Measurements from ENCODE around the gene ELOB. TPM values are rescaled to one million over a fixed set of nuclear protein-coding genes. Genes with fewer than 3 reads are reported as not detected.

ELOB gene
- total RNA-seq (10 to 100 TPM; 83.0 to 86.8 TPM), polyA plus RNA-seq (100 to 1,000 TPM; 268 to 270 TPM)

DNA sequence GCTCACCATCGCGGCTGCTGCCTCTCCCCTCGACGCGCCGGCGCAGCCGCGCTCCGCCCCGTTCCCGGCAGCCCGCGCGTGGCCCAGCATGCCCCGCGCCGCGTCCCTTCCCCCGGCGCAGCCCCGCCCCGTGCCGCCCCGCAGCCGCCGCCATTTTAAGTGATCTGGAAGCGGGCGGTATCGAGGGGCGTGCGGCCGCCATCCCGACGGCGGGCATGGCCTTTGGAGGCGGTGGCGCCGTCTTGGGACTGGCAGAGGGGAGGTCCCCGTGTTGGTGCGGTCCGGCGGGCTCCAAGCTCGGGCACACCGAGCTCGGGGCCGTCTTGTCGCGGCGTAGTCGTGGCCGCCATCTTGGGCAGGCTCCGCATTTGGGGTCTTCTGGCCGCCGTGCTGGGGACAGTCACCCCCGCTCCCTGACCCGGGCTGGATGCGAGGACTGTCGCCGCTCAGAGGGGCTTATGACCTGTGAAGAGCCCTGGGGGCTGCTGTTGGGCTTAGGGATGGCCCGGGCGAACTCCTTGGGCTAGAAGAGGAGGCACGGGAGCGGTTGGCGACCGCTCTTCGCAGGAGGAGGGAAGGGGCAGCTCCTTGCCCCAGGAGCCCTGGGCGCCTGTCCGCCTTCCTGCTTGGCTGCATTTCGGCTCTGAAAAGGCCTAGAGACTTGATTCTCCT is at the start of gene ELOB:
Gene ELOB, minus strand, starts transcription at position 50 of the 672 bp plus-strand sequence. Its CDS starts 41 bp downstream, at position 9.
- peaks cover 10 to 40% of the 10 kb centered on the region in 2 donors for H3K36me3 Mint-ChIP-seq
- ChIA-PET CTCF (ENCODE audit: partially characterized antibody) (no interaction called here), POLR2A (ENCODE audit: partially characterized antibody) (interaction anchor here (0.5 to 8.8 kb wide), 19 partner anchors 9 to 1005 kb away, joined by 3 to 142 read pairs (median 6); partner anchors contain the start of genes AMDHD2, EME2, FLYWCH1 and FLYWCH2)
- no peaks in the 10 kb centered on the region for H3K9me3 ChIP-seq (ENCODE audit: control insufficient read depth in 1 of 2, low read length in 2 of 2)
- H3K27ac ChIP-seq (ENCODE audit: low read depth, low read length): peak within 1 kb of the TSS; percentile 99
- no peaks in the 10 kb centered on the region for H3K27me3 Mint-ChIP-seq
- intact Hi-C loops (cut with micrococcal nuclease): loop anchor here (1.0 to 10.0 kb wide), 3 partner anchors 25 to 243 kb away; partner anchors contain the start of genes CEMP1, PDPK1 and SRRM2
- H3K9me3 Mint-ChIP-seq: no peaks in the 10 kb centered on the region
- H3K36me3 ChIP-seq (ENCODE audit: insufficient read depth, low read length): peaks cover 8% of the 10 kb centered on the region
- peaks cover 18 to 44% (median 37%) of the 10 kb centered on the region in 4 donors for H3K4me1 Mint-ChIP-seq
- H3K4me1 ChIP-seq (ENCODE audit: insufficient read depth, low read length): peaks cover 38% of the 10 kb centered on the region
- H3K27me3 ChIP-seq (ENCODE audit: insufficient read depth, low read length): no peaks in the 10 kb centered on the region
- peak within 1 kb of the TSS; percentile 49 to 76 for H3K4me3 ChIP-seq (ENCODE audit: low read length in 2 of 2)
- DNase-seq: peak; percentile 87 to 89 (median 89)
- H3K4me3 Mint-ChIP-seq: peak within 1 kb of the TSS; percentile 93 to 99 (median 94)
- H3K27ac Mint-ChIP-seq: peak within 1 kb of the TSS; percentile 96 to 99 (median 98)

DNA sequence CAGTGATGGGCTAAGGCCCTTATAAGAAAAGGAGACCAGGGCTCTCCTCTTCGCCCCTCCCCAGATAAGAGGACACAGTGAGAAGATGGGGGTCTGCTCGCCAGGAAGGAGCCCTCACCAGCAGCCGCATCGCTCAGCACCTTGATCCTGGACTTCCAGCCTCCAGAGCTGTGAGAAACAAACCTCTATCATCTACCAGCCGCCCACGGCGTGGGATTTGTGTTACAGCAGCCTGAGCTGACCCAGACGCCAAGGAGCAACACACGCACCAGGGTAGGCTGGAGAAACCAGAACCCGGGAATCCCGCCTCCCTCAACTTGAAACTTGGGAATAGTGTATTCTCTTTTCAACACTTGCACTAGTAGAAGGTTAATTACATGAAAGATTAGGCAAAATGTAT is 48.8 kb upstream of the ELOB start:
- Mint-ChIP-seq H3K27ac (no peak overlapping the region), H3K36me3 (no peaks in the 10 kb centered on the region), H3K4me3 (no peak overlapping the region), H3K27me3 (peaks cover 1 to 3% of the 10 kb centered on the region in 2 donors), H3K4me1 (no peaks in the 10 kb centered on the region), H3K9me3 (no peaks in the 10 kb centered on the region)
- intact Hi-C loops (cut with micrococcal nuclease): no loop called here
- ChIA-PET POLR2A (ENCODE audit: partially characterized antibody) (no interaction called here), CTCF (ENCODE audit: partially characterized antibody) (no interaction called here)
- H3K4me3 ChIP-seq (ENCODE audit: low read length in 2 of 2): no peak overlapping the region
- H3K27me3 ChIP-seq (ENCODE audit: insufficient read depth, low read length): no peaks in the 10 kb centered on the region
- no peak for DNase-seq
- H3K4me1 ChIP-seq (ENCODE audit: insufficient read depth, low read length): no peaks in the 10 kb centered on the region
- H3K9me3 ChIP-seq (ENCODE audit: control insufficient read depth in 1 of 2, low read length in 2 of 2): no peaks in the 10 kb centered on the region
- no peak overlapping the region for H3K27ac ChIP-seq (ENCODE audit: low read depth, low read length)
- no peaks in the 10 kb centered on the region for H3K36me3 ChIP-seq (ENCODE audit: insufficient read depth, low read length)

GRCh38 chr16:2825049-2825742 is 48.1 kb upstream of the ELOB start:
- intact Hi-C loops (cut with micrococcal nuclease): no loop called here
- Histone ChIP-seq H3K36me3 (ENCODE audit: insufficient read depth, low read length) (no peaks in the 10 kb centered on the region), H3K4me3 (ENCODE audit: low read length in 2 of 2) (no peak overlapping the region), H3K27me3 (ENCODE audit: insufficient read depth, low read length) (no peaks in the 10 kb centered on the region), H3K9me3 (ENCODE audit: control insufficient read depth in 1 of 2, low read length in 2 of 2) (no peaks in the 10 kb centered on the region), H3K27ac (ENCODE audit: low read depth, low read length) (no peak overlapping the region), H3K4me1 (ENCODE audit: insufficient read depth, low read length) (no peaks in the 10 kb centered on the region)
- no peak overlapping the region for H3K4me3 Mint-ChIP-seq
- H3K36me3 Mint-ChIP-seq: no peaks in the 10 kb centered on the region
- no peaks in the 10 kb centered on the region for H3K9me3 Mint-ChIP-seq
- no peak overlapping the region for H3K27ac Mint-ChIP-seq
- H3K4me1 Mint-ChIP-seq: no peaks in the 10 kb centered on the region
- ChIA-PET POLR2A (ENCODE audit: partially characterized antibody) (no interaction called here), CTCF (ENCODE audit: partially characterized antibody) (no interaction called here)
- DNase-seq: no peak
- peaks cover 1 to 2% of the 10 kb centered on the region in 2 donors for H3K27me3 Mint-ChIP-seq

GRCh38 chr16:2824626-2825025 is 47.5 kb upstream of the ELOB start:
- ChIA-PET POLR2A (ENCODE audit: partially characterized antibody) (no interaction called here), CTCF (ENCODE audit: partially characterized antibody) (interaction anchor here (1.3 kb wide), 1 partner anchor 44 kb away, joined by 5 read pairs; no protein-coding TSS in a partner anchor)
- Mint-ChIP-seq H3K9me3 (no peaks in the 10 kb centered on the region), H3K4me3 (no peak overlapping the region), H3K4me1 (no peaks in the 10 kb centered on the region), H3K27ac (no peak overlapping the region), H3K36me3 (no peaks in the 10 kb centered on the region), H3K27me3 (peaks cover 1 to 2% of the 10 kb centered on the region in 2 donors)
- Histone ChIP-seq H3K4me3 (ENCODE audit: low read length in 2 of 2) (no peak overlapping the region), H3K36me3 (ENCODE audit: insufficient read depth, low read length) (no peaks in the 10 kb centered on the region), H3K27me3 (ENCODE audit: insufficient read depth, low read length) (no peaks in the 10 kb centered on the region), H3K4me1 (ENCODE audit: insufficient read depth, low read length) (no peaks in the 10 kb centered on the region), H3K27ac (ENCODE audit: low read depth, low read length) (no peak overlapping the region), H3K9me3 (ENCODE audit: control insufficient read depth in 1 of 2, low read length in 2 of 2) (no peaks in the 10 kb centered on the region)
- intact Hi-C loops (cut with micrococcal nuclease): no loop called here
- no peak for DNase-seq

GRCh38 chr16:2822496-2822895 is 45.4 kb upstream of the ELOB start:
- CTCF ChIA-PET (ENCODE audit: partially characterized antibody): interaction anchor here (1.6 kb wide), 1 partner anchor 16 kb away, joined by 3 read pairs; no protein-coding TSS in a partner anchor
- Histone ChIP-seq H3K4me3 (ENCODE audit: low read length in 2 of 2) (no peak overlapping the region), H3K27ac (ENCODE audit: low read depth, low read length) (no peak overlapping the region), H3K36me3 (ENCODE audit: insufficient read depth, low read length) (no peaks in the 10 kb centered on the region), H3K27me3 (ENCODE audit: insufficient read depth, low read length) (no peaks in the 10 kb centered on the region), H3K9me3 (ENCODE audit: control insufficient read depth in 1 of 2, low read length in 2 of 2) (no peaks in the 10 kb centered on the region), H3K4me1 (ENCODE audit: insufficient read depth, low read length) (no peaks in the 10 kb centered on the region)
- no peak overlapping the region for H3K4me3 Mint-ChIP-seq
- no peaks in the 10 kb centered on the region for H3K4me1 Mint-ChIP-seq
- peaks cover 1 to 3% of the 10 kb centered on the region in 2 donors for H3K27me3 Mint-ChIP-seq
- no peaks in the 10 kb centered on the region for H3K36me3 Mint-ChIP-seq
- intact Hi-C loops (cut with micrococcal nuclease): no loop called here
- no peak for DNase-seq
- no peaks in the 10 kb centered on the region for H3K9me3 Mint-ChIP-seq
- no peak overlapping the region for H3K27ac Mint-ChIP-seq
- POLR2A ChIA-PET (ENCODE audit: partially characterized antibody): no interaction called here

GRCh38 chr16:2822158-2822495 is 45.0 kb upstream of the ELOB start:
- intact Hi-C loops (cut with micrococcal nuclease): no loop called here
- Histone ChIP-seq H3K36me3 (ENCODE audit: insufficient read depth, low read length) (no peaks in the 10 kb centered on the region), H3K4me1 (ENCODE audit: insufficient read depth, low read length) (no peaks in the 10 kb centered on the region), H3K4me3 (ENCODE audit: low read length in 2 of 2) (no peak overlapping the region), H3K9me3 (ENCODE audit: control insufficient read depth in 1 of 2, low read length in 2 of 2) (no peaks in the 10 kb centered on the region), H3K27ac (ENCODE audit: low read depth, low read length) (no peak overlapping the region), H3K27me3 (ENCODE audit: insufficient read depth, low read length) (no peaks in the 10 kb centered on the region)
- peaks cover 1 to 3% of the 10 kb centered on the region in 2 donors for H3K27me3 Mint-ChIP-seq
- H3K4me3 Mint-ChIP-seq: no peak overlapping the region
- no peaks in the 10 kb centered on the region for H3K36me3 Mint-ChIP-seq
- POLR2A ChIA-PET (ENCODE audit: partially characterized antibody): interaction anchor here (0.8 kb wide), 1 partner anchor 113 kb away, joined by 3 read pairs; no protein-coding TSS in a partner anchor
- DNase-seq: no peak
- H3K27ac Mint-ChIP-seq: no peak overlapping the region
- CTCF ChIA-PET (ENCODE audit: partially characterized antibody): interaction anchor here (1.6 kb wide), 1 partner anchor 16 kb away, joined by 3 read pairs; no protein-coding TSS in a partner anchor
- H3K9me3 Mint-ChIP-seq: no peaks in the 10 kb centered on the region
- no peaks in the 10 kb centered on the region for H3K4me1 Mint-ChIP-seq

- H3K4me3 ChIP-seq (ENCODE audit: low read length in 2 of 2): no peak overlapping the region
- no peaks in the 10 kb centered on the region for H3K4me1 Mint-ChIP-seq
- H3K27me3 ChIP-seq (ENCODE audit: insufficient read depth, low read length): no peaks in the 10 kb centered on the region
- H3K36me3 Mint-ChIP-seq: no peaks in the 10 kb centered on the region
- intact Hi-C loops (cut with micrococcal nuclease): no loop called here
- no peak for DNase-seq
- POLR2A ChIA-PET (ENCODE audit: partially characterized antibody): interaction anchor here (0.8 kb wide), 1 partner anchor 112 kb away, joined by 3 read pairs; no protein-coding TSS in a partner anchor
- H3K27ac Mint-ChIP-seq: no peak overlapping the region
- H3K27me3 Mint-ChIP-seq: peaks cover 1 to 3% of the 10 kb centered on the region in 2 donors
- H3K36me3 ChIP-seq (ENCODE audit: insufficient read depth, low read length): no peaks in the 10 kb centered on the region
- H3K27ac ChIP-seq (ENCODE audit: low read depth, low read length): no peak overlapping the region
- H3K9me3 ChIP-seq (ENCODE audit: control insufficient read depth in 1 of 2, low read length in 2 of 2): no peaks in the 10 kb centered on the region
- CTCF ChIA-PET (ENCODE audit: partially characterized antibody): interaction anchor here (1.6 kb wide), 1 partner anchor 17 kb away, joined by 3 read pairs; no protein-coding TSS in a partner anchor
- H3K4me3 Mint-ChIP-seq: no peak overlapping the region
- H3K9me3 Mint-ChIP-seq: no peaks in the 10 kb centered on the region
- H3K4me1 ChIP-seq (ENCODE audit: insufficient read depth, low read length): no peaks in the 10 kb centered on the region
Measured at GRCh38 chr16:2821487-2822157, 44.5 kb upstream of the ELOB start.
